SK-N-SH (cell line): Measurements from ENCODE around the gene RAC3. TPM values are rescaled to one million over a fixed set of nuclear protein-coding genes. Genes with fewer than 3 reads are reported as not detected.

ENCODE experiments used
- CTCF ChIA-PET: fragments of 300-600, 350-600 bp; formaldehyde crosslinking; extraction: SDS; loops from one replicate; lab custom pipeline; 2021; lab: Yijun Ruan, JAX
- POLR2A ChIA-PET: fragments of 350-600 bp; sonication (Branson Sonifier 250); formaldehyde crosslinking; extraction: SDS; loops from one replicate; lab custom pipeline; 2020; ENCODE audit warnings: antibody characterized with exemption, inconsistent platforms; lab: Yijun Ruan, JAX
- DNase-seq: peaks from one replicate; pipeline ENCODE4 v3.0.0; 2012
- H2AFZ ChIP-seq: fragments of 200-600 bp; sonication (generic); 2 replicates; pipeline ENCODE4 v1.8.1; 2016; ENCODE audit warnings: antibody characterized with exemption, mild to moderate bottlenecking, low read depth
- H3F3A ChIP-seq: fragments of 200-600 bp; sonication (generic); replicated peaks from 2 replicates; pipeline ENCODE3; 2016; ENCODE audit warnings: antibody characterized with exemption, mild to moderate bottlenecking; ENCODE audit not compliant: insufficient read depth
- H3K27ac ChIP-seq, 2 experiments: fragments of 200-500 bp in 1 of 2; fragments of 200-600 bp in 1 of 2; sonication (Bioruptor generic) in 1 of 2; sonication (generic), shearing (Covaris generic) in 1 of 2; 2 replicates each; pipeline versions ENCODE4 v1.5.1 to v1.6.1; 2014 to 2016; ENCODE audit warnings: low read depth in 2 of 2, inconsistent platforms in 1 of 2, low read length in 1 of 2, mild to moderate bottlenecking in 1 of 2, mixed read lengths in 1 of 2
- H3K27me3 ChIP-seq: fragments of 200-600 bp; sonication (generic), shearing (Covaris generic); 2 replicates; pipeline ENCODE4 v1.6.1; 2016; ENCODE audit warnings: mixed run types; ENCODE audit not compliant: insufficient read depth
- H3K36me3 ChIP-seq, 2 experiments: fragments of 200-500 bp in 1 of 2; fragments of 200-600 bp in 1 of 2; sonication (Bioruptor generic) in 1 of 2; sonication (generic) in 1 of 2; replicated peaks in 1 of 2; 2 replicates each; pipeline versions ENCODE3 to v1.5.1; 2014 to 2016; ENCODE audit warnings: low read length in 1 of 2, mild to moderate bottlenecking in 1 of 2; ENCODE audit not compliant: insufficient read depth in 2 of 2, control insufficient read depth in 1 of 2
- H3K4me1 ChIP-seq, 2 experiments: fragments of 200-500 bp in 1 of 2; fragments of 200-600 bp in 1 of 2; sonication (Bioruptor generic) in 1 of 2; sonication (generic), shearing (Covaris generic) in 1 of 2; 2 replicates each; pipeline versions ENCODE4 v1.5.1 to v1.6.1; 2014 to 2016; ENCODE audit warnings: low read depth in 1 of 2, low read length in 1 of 2, mixed run types in 1 of 2; ENCODE audit not compliant: insufficient read depth in 2 of 2, control insufficient read depth in 1 of 2
- H3K4me2 ChIP-seq: fragments of 200-600 bp; sonication (generic), shearing (Covaris generic); 2 replicates; pipeline ENCODE4 v1.6.1; 2017; ENCODE audit warnings: mixed run types
- H3K4me3 ChIP-seq, 2 experiments: fragments of 200-500 bp in 1 of 2; fragments of 200-600 bp in 1 of 2; sonication (Bioruptor generic) in 1 of 2; sonication (generic), shearing (Covaris generic) in 1 of 2; 2 replicates each; pipeline versions ENCODE4 v1.5.1 to v1.8.1; 2014 to 2016; ENCODE audit warnings: low read depth in 2 of 2, inconsistent platforms in 1 of 2, low read length in 1 of 2, mild to moderate bottlenecking in 1 of 2, mixed read lengths in 1 of 2, moderate library complexity in 1 of 2
- H3K79me2 ChIP-seq: fragments of 200-600 bp; sonication (generic); 2 replicates; pipeline ENCODE4 v1.8.1; 2017; ENCODE audit warnings: mild to moderate bottlenecking; ENCODE audit not compliant: insufficient read depth
- H3K9ac ChIP-seq: fragments of 200-600 bp; sonication (generic); 2 replicates; pipeline ENCODE4 v1.6.1; 2017; ENCODE audit warnings: mixed run types
- H3K9me2 ChIP-seq: fragments of 200-600 bp; sonication (generic); 2 replicates; pipeline ENCODE4 v1.6.1; 2017; ENCODE audit warnings: mixed run types
- H3K9me3 ChIP-seq: fragments of 200-600 bp; sonication (generic); 2 replicates; pipeline ENCODE4 v1.6.1; 2017; ENCODE audit warnings: mixed run types, mild to moderate bottlenecking, moderate library complexity
- H4K20me1 ChIP-seq: fragments of 200-600 bp; sonication (generic); 2 replicates; pipeline ENCODE4 v1.6.1; 2017; ENCODE audit warnings: mild to moderate bottlenecking, mixed run types; ENCODE audit not compliant: insufficient read depth
- EZH2phosphoT487 ChIP-seq: fragments of 200-600 bp; sonication (generic); IDR thresholded peaks from 2 replicates; pipeline ENCODE4 v1.6.1; 2017; ENCODE audit warnings: low read depth, mixed run types, mild to moderate bottlenecking, antibody characterized with exemption, moderate library complexity, borderline replicate concordance
- FOXJ3 ChIP-seq: sonication (generic); formaldehyde crosslinking; IDR thresholded peaks from 2 replicates; pipeline ENCODE4 v1.5.1; 2020; ENCODE audit warnings: mild to moderate bottlenecking, missing genetic modification reagents
- FOXM1 ChIP-seq: IDR thresholded peaks from 2 replicates; pipeline ENCODE4 v1.4.0; 2012; ENCODE audit warnings: low read depth, mild to moderate bottlenecking
- GATA2 ChIP-seq: sonication (generic); formaldehyde crosslinking; IDR thresholded peaks from 2 replicates; pipeline ENCODE4 v1.5.0; 2020; ENCODE audit warnings: mild to moderate bottlenecking, missing genetic modification reagents
- JUND ChIP-seq: IDR thresholded peaks from 2 replicates; pipeline ENCODE4 v1.4.0; 2012
- MXI1 ChIP-seq: IDR thresholded peaks from 2 replicates; pipeline ENCODE4 v1.6.1; 2012; ENCODE audit warnings: mild to moderate bottlenecking, low read depth, low read length, improper control_type of control experiment
- RAD21 ChIP-seq: IDR thresholded peaks from 2 replicates; pipeline ENCODE4 v1.6.1; 2012; ENCODE audit warnings: mild to moderate bottlenecking, low read length
- RCOR1 ChIP-seq: fragments of 150-350 bp; IDR thresholded peaks from 2 replicates; pipeline ENCODE4 v1.6.1; 2017; ENCODE audit warnings: antibody characterized with exemption, low read length
- RFX5 ChIP-seq: IDR thresholded peaks from 2 replicates; pipeline ENCODE4 v1.6.1; 2012; ENCODE audit warnings: mild to moderate bottlenecking, improper control_type of control experiment, low read length
- SMC3 ChIP-seq: IDR thresholded peaks from 2 replicates; pipeline ENCODE4 v1.6.1; 2012; ENCODE audit warnings: low read depth, low read length, improper control_type of control experiment
- WGBS: methylation state at CpG from one replicate; pipeline ENCODE4 v1.1.6; 2017; ENCODE audit warnings: low lambda C conversion rate; 5-methylcytosine and 5-hydroxymethylcytosine counted together
- polyA plus RNA-seq, 3 experiments: library from polyadenylated mRNA; depleted of rRNA; stranded (reverse); fragments of >200 nt; gene quantifications; 2 replicates each; pipeline ENCODE4 v1.2.3, GENCODE V29; 2012
- TF ChIP-seq, protein P1 (sequence below): fragments of 150-350 bp; IDR thresholded peaks from 2 replicates; pipeline ENCODE4 v1.6.1; 2016; ENCODE audit warnings: mild to moderate bottlenecking, low read depth, low read length
- TF ChIP-seq, protein P2 (sequence below): IDR thresholded peaks from 2 replicates; pipeline ENCODE4 v1.6.1; 2012; ENCODE audit warnings: mild to moderate bottlenecking, low read depth, low read length, moderate library complexity
- TF ChIP-seq, protein P3 (sequence below): IDR thresholded peaks from 2 replicates; pipeline ENCODE4 v1.4.0; 2012; ENCODE audit warnings: low read depth
- TF ChIP-seq, protein P4 (sequence below): IDR thresholded peaks from 2 replicates; pipeline ENCODE4 v1.4.0; 2012; ENCODE audit warnings: low read depth, borderline replicate concordance
- TF ChIP-seq, protein P5 (sequence below): IDR thresholded peaks from 2 replicates; pipeline ENCODE4 v1.4.0; 2012; ENCODE audit warnings: low read depth, borderline replicate concordance
- TF ChIP-seq, protein P6 (sequence below): fragments of 200-600 bp; sonication (generic); IDR thresholded peaks from 2 replicates; pipeline ENCODE4 v1.6.1; 2017; ENCODE audit warnings: antibody characterized with exemption, mild to moderate bottlenecking, moderate library complexity

Gene RAC3
- polyA plus RNA-seq, 1 of the 3 experiments (the other 2 are of a cell fraction): 83.6 TPM

DNA sequence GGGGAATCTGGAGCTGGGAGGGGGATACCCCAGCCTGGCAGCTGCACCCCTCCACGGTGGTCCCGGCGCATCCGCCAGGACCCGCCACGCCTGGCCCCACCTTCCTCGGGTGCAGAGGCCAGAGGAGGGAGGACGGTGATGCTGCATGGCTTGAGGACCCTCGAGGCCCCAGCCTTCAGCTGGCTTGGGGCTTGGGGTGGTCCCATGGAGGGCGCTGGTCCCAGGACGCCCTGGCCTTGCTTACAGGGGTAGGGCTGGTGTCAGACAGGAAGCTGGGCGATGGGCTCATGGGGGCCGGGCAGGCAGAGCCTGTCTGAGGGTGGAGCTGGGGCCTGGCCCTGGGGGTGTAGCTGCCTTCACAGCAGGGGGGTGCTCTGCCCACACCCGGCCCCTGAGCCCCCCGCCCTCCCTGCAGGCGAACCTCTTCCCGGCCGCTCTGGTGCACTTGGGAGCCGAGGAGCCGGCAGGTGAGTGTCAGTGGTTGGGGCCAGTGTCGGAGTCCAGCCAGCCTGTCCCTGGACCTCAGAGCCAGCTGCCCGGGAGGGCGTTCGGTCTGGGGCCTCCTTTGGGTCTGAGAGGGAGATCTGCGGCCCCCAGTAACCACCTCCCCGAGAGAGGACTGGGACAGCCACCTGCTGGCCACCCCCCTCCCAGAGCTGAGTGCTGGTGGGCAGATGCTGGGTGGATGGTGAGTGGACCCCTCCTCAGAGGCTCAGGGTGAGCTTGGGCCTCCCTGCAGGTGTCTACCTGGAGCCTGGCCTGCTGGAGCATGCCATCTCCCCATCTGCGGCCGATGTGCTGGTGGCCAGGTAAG lies 15.2 kb upstream of the RAC3 start (continued):
- TF ChIP-seq, protein P1, sequence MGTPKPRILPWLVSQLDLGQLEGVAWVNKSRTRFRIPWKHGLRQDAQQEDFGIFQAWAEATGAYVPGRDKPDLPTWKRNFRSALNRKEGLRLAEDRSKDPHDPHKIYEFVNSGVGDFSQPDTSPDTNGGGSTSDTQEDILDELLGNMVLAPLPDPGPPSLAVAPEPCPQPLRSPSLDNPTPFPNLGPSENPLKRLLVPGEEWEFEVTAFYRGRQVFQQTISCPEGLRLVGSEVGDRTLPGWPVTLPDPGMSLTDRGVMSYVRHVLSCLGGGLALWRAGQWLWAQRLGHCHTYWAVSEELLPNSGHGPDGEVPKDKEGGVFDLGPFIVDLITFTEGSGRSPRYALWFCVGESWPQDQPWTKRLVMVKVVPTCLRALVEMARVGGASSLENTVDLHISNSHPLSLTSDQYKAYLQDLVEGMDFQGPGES: no peak
- TF ChIP-seq EZH2phosphoT487 (no peak), RFX5 (no peak), FOXJ3 (CRISPR knock-in tag) (no peak), RAD21 (no peak)

DNA sequence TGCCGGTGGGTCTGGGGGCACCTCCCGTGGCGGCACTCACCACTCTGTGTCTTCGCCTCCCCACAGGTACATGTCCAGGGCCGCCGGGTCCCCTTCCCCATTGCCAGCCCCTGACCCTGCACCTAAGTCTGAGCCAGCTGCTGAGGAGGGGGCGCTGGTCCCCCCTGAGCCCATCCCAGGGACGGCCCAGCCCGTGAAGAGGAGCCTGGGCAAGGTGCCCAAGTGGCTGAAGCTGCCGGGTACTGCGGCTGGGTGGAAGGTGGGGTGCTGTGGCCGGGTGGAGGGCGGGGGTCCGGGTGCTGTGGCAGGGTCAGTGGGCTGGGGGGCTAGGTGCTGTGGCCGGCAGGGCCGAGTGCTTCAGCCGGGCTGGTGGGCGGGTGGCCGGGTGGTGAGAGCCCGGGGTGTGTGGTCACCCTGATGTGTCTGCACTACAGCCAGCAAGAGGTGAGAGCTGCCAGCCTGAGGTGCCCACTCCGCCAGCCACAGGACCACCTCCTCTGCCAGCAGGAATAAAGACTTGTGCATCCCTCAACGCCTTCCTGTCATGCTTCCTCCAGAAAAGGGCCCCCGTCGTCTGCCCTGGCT lies 14.5 kb upstream of the RAC3 start:
- WGBS: 94% methylated on average over 20 of the region's 24 CpGs
- Histone ChIP-seq H3K4me1 (peaks cover 11 to 40% of the 10 kb centered on the region in 2 experiments; a peak in 3 of 4 replicates), H3K27ac (no peak overlapping the region), H3K79me2 (peaks cover 23% of the 10 kb centered on the region), H3K9ac (no peak overlapping the region), H2AFZ (no peak overlapping the region), H3F3A (peaks cover 32% of the 10 kb centered on the region), H4K20me1 (peaks cover 17% of the 10 kb centered on the region), H3K36me3 (peaks cover 7 to 23% of the 10 kb centered on the region in 2 experiments), H3K27me3 (no peaks in the 10 kb centered on the region), H3K9me2 (no peaks in the 10 kb centered on the region), H3K9me3 (no peaks in the 10 kb centered on the region), H3K4me2 (no peak overlapping the region), H3K4me3 (no peak overlapping the region)
- no peak for TF ChIP-seq JUND
- no peak for TF ChIP-seq RCOR1
- TF ChIP-seq, protein P2, sequence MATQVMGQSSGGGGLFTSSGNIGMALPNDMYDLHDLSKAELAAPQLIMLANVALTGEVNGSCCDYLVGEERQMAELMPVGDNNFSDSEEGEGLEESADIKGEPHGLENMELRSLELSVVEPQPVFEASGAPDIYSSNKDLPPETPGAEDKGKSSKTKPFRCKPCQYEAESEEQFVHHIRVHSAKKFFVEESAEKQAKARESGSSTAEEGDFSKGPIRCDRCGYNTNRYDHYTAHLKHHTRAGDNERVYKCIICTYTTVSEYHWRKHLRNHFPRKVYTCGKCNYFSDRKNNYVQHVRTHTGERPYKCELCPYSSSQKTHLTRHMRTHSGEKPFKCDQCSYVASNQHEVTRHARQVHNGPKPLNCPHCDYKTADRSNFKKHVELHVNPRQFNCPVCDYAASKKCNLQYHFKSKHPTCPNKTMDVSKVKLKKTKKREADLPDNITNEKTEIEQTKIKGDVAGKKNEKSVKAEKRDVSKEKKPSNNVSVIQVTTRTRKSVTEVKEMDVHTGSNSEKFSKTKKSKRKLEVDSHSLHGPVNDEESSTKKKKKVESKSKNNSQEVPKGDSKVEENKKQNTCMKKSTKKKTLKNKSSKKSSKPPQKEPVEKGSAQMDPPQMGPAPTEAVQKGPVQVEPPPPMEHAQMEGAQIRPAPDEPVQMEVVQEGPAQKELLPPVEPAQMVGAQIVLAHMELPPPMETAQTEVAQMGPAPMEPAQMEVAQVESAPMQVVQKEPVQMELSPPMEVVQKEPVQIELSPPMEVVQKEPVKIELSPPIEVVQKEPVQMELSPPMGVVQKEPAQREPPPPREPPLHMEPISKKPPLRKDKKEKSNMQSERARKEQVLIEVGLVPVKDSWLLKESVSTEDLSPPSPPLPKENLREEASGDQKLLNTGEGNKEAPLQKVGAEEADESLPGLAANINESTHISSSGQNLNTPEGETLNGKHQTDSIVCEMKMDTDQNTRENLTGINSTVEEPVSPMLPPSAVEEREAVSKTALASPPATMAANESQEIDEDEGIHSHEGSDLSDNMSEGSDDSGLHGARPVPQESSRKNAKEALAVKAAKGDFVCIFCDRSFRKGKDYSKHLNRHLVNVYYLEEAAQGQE: no peak
- no peak for TF ChIP-seq SMC3
- TF ChIP-seq, protein P3, sequence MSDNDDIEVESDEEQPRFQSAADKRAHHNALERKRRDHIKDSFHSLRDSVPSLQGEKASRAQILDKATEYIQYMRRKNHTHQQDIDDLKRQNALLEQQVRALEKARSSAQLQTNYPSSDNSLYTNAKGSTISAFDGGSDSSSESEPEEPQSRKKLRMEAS: no peak
- no peak for TF ChIP-seq GATA2 (CRISPR knock-in tag)
- TF ChIP-seq, protein P4, sequence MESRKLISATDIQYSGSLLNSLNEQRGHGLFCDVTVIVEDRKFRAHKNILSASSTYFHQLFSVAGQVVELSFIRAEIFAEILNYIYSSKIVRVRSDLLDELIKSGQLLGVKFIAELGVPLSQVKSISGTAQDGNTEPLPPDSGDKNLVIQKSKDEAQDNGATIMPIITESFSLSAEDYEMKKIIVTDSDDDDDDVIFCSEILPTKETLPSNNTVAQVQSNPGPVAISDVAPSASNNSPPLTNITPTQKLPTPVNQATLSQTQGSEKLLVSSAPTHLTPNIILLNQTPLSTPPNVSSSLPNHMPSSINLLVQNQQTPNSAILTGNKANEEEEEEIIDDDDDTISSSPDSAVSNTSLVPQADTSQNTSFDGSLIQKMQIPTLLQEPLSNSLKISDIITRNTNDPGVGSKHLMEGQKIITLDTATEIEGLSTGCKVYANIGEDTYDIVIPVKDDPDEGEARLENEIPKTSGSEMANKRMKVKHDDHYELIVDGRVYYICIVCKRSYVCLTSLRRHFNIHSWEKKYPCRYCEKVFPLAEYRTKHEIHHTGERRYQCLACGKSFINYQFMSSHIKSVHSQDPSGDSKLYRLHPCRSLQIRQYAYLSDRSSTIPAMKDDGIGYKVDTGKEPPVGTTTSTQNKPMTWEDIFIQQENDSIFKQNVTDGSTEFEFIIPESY: no peak
- no peak for TF ChIP-seq FOXM1
- TF ChIP-seq MXI1: no peak
- TF ChIP-seq, protein P1: no peak
- TF ChIP-seq, protein P5, sequence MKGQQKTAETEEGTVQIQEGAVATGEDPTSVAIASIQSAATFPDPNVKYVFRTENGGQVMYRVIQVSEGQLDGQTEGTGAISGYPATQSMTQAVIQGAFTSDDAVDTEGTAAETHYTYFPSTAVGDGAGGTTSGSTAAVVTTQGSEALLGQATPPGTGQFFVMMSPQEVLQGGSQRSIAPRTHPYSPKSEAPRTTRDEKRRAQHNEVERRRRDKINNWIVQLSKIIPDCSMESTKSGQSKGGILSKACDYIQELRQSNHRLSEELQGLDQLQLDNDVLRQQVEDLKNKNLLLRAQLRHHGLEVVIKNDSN: no peak
- TF ChIP-seq, protein P6, sequence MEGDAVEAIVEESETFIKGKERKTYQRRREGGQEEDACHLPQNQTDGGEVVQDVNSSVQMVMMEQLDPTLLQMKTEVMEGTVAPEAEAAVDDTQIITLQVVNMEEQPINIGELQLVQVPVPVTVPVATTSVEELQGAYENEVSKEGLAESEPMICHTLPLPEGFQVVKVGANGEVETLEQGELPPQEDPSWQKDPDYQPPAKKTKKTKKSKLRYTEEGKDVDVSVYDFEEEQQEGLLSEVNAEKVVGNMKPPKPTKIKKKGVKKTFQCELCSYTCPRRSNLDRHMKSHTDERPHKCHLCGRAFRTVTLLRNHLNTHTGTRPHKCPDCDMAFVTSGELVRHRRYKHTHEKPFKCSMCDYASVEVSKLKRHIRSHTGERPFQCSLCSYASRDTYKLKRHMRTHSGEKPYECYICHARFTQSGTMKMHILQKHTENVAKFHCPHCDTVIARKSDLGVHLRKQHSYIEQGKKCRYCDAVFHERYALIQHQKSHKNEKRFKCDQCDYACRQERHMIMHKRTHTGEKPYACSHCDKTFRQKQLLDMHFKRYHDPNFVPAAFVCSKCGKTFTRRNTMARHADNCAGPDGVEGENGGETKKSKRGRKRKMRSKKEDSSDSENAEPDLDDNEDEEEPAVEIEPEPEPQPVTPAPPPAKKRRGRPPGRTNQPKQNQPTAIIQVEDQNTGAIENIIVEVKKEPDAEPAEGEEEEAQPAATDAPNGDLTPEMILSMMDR: no peak
- ChIA-PET POLR2A (interaction anchor here (1.2 kb wide), 1 partner anchor 57 kb away, joined by 3 read pairs; no protein-coding TSS in a partner anchor), CTCF (interaction anchor here (0.9 to 35.7 kb wide), 7 partner anchors 12 to 61 kb away, joined by 3 to 1216 read pairs (median 5); partner anchors contain the start of genes DCXR, NOTUM and RAC3)
- DNase-seq: no peak
